GM19025 (cell line): ENCODE results near the gene ISX.

Experiments used
- ATAC-seq: cut with Tn5 transposase; IDR thresholded peaks from one replicate; pipeline ENCODE4 v1.9.1; 2021; ENCODE audit warnings: mild to moderate bottlenecking, low read depth, moderate library complexity; ENCODE audit not compliant: unreplicated experiment

The ISX gene

DNA sequence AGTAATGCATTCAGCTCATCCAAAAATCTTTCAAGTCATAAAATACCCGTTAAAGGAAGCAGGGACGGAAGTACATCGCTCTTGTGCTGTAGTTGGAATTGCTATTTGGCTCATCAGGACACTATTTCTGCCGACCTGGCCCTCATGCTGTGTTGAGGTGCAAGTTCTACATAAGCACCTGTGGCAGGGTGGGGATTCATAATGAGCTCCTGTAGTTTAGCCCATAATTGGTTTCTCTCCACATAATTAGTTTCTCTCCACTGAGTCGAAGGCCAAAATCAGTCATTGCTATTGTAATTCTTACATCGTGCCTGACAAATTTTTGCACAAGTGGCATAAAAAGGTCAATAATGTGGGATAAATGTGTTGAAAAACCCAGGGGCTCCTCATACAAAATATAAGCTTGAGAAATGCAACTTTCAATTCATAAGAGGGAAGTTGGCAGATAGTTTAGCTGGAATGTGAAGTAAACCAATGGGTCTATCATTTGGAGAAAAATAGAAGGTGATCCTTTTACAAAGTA is 14.9 kb upstream of the ISX start:
- ATAC-seq: no peak

- ATAC-seq: no peak
These were observed 14.2 kb upstream of the ISX start for GRCh38 chr22:35051791-35052190.

- ATAC-seq: no peak
These were observed 12.7 kb upstream of the ISX start for GRCh38 chr22:35053060-35053835.

GRCh38 chr22:35054064-35054463 is 11.9 kb upstream of the ISX start:
- ATAC-seq: no peak

GRCh38 chr22:35056486-35056885 is 9.5 kb upstream of the ISX start:
- no peak for ATAC-seq

DNA sequence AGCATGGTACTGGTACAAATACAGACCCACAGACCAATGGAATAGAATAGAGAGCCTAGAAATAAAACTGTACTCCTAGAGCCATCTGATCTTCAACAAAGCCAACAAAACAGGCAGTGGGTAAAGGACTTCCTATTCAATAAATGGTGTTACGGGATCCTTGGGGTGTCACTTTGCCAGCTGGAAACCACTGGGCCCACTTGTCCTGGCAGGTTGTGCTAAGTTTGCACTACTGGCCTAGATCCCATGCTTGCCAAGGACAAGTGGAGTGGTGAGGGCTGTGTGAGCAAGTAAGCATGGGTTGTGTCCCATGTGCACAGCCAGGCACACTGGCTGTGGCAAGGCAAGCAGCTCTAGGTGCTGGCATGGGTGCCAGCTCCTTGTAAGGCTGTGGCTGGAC is 8.8 kb upstream of the ISX start:
- no peak for ATAC-seq

DNA sequence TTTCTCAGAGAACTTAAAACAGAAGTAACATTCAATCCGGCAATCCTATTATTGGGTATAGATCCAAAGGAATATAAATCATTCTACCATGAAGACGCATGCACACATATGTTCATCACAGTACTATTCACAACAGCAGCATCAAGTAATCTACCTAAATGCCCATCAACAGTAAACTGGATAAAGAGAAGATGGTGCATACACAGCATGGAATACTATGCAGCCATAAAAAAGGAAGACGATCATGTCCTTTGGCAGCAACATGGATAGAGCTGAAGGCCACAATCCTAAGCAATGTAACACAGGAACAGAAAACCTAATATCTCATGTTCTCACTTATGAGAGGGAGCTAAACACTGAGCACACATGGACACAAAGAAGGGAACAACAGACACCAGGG is 6.3 kb upstream of the ISX start:
- no peak for ATAC-seq

DNA sequence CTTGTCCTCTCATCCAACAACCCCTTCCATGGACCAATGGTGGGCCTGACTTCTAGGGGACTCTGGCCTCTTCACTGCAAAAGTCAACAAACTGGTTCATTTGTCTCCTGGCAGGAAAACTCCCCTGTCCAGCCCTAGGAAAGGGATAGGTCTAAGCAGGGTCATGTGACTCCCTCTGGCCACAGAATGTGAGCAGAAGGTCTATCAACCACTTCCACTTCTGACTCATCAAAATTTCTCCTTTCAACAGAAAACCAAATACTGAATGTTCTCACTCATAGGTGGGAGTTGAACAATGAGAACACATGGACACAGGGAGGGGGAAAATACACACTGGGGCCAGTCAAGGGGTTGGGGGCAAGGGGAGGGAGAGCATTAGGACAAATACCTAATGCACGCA is 1.3 kb upstream of the ISX start:
- ATAC-seq: peak; percentile 70

DNA sequence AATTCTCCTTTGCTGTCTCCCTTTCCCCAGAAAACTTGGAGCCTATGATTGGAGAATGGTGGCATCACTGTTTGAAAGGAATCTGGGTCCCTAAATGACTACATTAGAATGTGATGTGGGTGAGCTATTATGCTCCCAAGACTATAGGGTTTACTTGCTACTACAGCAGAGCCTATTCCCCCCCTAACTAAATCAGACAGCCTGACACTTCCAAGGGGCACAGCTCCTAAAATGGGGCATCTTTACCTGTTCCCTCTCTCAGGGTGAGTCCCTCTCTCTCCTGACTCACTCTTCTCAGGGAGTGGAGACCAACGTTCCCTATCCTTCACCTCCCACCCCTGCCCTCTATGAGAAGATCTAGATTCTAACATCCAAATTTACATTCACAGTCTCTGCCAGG is 775 bp upstream of the ISX start:
- ATAC-seq: no peak

DNA sequence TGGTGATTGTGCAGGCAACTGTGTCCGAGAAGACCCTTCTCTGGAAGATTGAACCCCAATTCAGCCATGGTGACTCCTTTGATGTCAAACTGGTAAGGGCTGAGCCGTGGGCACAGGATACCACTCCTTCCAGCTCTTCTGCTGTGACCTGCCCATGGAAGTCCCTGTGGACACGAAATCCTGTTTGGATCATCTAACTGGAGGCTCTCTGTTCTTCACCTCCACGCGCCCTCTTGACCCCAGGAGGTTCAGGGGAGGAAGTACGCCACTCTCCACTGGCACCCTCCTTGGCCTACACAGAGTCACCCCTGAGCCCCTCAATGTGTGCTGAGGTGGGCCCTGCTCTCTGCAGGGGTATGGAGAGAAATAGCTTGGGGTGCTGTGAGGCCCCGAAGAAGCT is 810 bp downstream of the ISX start:
- ATAC-seq: no peak

- ATAC-seq: no peak
These were observed 3.6 kb downstream of the ISX start for GRCh38 chr22:35069541-35069940.

DNA sequence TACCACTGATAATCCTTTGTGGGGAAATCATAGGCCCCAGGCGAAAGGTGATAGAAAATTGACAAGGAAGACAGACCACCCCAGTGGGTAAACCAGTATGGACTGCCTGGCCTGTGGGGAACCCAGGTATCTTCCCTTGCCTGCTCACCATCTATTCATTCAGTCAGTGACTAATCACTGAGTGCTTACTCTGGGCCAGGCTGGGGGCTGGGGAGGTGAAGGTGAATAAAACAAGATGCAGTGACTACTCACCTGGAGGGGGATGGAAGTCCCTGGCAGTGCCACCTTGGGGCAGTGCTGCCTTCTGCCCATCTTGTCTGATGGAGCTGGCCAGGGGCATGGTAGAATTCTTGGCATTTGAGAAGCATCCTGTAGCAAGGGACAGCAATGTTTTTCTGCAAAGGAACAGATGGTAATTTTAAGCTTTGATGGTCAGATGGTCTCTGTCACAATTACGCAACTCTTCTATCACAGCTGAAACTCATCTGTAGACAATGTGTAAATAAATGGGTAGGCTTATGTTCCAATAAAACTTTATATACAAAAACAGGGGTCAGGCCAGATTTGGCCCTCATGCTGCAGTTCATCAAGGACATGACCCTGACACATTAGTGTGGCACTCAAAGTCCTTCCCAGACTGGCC is 4.6 kb downstream of the ISX start:
- no peak for ATAC-seq

DNA sequence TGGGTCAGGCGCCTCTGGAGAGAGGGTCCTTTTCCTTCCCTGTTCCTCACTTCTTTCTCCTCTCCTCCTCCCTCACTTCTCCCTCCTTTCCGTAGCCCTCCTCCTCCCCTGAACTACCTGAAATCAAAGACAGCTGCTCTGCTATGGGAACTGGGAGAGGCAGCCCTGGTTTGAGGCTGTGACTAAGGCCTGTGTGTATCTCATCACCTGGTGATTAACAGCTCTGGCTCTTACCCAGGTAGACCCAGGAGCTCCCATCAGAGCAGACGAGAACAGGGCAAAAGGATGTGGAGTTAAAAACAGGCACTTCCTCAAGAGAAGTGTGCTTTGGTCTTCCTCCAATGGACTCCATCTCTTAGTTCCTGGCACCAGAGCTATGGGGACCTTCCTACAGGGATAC is 5.8 kb downstream of the ISX start:
- no peak for ATAC-seq

GRCh38 chr22:35072925-35073324 is 7.0 kb downstream of the ISX start:
- ATAC-seq: no peak

GRCh38 chr22:35074583-35074982 is 8.6 kb downstream of the ISX start:
- ATAC-seq: no peak

GRCh38 chr22:35076630-35077029 is 10.7 kb downstream of the ISX start:
- ATAC-seq: no peak

- ATAC-seq: no peak
These were observed 19.7 kb downstream of the ISX start for GRCh38 chr22:35085621-35086020.

- no peak for ATAC-seq
These were observed 23.2 kb downstream of the ISX start for GRCh38 chr22:35089139-35089538.

DNA sequence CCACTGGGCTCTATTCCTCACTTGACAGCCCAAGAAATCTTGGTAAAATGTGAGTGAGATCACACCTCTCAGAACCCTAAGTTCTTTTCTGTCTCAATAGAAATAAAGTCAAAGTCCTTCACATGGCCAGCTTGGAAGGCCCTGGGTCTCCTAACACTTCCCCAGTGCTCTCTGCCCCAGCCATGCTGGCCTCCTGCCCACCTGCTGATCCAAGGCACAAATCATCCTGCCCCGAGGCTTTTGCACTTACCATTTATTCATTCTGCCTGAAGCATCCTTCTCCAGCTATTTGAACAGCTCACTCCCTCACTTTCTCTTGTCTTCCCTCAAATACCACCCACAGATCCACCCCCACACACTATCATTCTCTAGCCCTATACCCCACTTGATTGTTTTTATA is 26.4 kb downstream of the ISX start:
- ATAC-seq: no peak

- no peak for ATAC-seq
These were observed 33.0 kb downstream of the ISX start for GRCh38 chr22:35098921-35099320.

GRCh38 chr22:35099883-35100282 is 33.9 kb downstream of the ISX start:
- no peak for ATAC-seq

- no peak for ATAC-seq
These were observed 36.7 kb downstream of the ISX start for GRCh38 chr22:35102663-35103062.
